ENCODE data around the gene PCDHGA11.
"Not testable (repeated sequence)": the region's sequence is repeated elsewhere in the genome, so short reads cannot be mapped to it uniquely, and the experiment has no call there.

PCDHGA11 gene

DNA sequence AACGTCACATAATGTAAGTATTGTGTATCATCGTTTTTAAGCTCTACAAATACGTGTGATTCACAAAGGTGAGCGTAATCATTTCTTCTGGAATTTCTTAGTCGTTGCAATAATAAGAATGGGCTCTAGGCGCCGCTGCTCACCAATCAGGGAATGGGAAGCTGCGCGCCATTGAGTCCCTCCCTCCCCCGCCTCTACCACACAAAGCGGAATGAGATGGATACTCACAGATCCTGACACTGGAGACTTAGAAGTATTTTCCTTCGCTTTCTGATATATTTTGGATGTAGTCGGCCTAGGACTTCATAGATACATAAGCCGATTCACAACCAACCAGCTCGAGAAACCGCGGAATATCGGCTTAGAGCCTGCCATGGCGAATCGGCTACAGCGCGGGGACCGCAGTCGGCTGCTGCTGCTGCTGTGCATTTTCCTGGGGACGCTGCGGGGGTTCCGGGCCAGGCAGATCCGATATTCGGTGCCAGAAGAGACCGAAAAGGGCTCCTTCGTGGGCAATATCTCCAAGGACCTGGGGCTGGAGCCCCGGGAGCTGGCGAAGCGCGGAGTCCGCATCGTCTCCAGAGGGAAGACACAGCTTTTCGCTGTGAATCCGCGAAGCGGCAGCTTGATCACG is at the start of gene PCDHGA11:
Gene PCDHGA11, plus strand, starts transcription at position 197 of the 634 bp plus-strand sequence. Its CDS starts 177 bp downstream, at position 374.
- no peak for DNase-seq

DNA sequence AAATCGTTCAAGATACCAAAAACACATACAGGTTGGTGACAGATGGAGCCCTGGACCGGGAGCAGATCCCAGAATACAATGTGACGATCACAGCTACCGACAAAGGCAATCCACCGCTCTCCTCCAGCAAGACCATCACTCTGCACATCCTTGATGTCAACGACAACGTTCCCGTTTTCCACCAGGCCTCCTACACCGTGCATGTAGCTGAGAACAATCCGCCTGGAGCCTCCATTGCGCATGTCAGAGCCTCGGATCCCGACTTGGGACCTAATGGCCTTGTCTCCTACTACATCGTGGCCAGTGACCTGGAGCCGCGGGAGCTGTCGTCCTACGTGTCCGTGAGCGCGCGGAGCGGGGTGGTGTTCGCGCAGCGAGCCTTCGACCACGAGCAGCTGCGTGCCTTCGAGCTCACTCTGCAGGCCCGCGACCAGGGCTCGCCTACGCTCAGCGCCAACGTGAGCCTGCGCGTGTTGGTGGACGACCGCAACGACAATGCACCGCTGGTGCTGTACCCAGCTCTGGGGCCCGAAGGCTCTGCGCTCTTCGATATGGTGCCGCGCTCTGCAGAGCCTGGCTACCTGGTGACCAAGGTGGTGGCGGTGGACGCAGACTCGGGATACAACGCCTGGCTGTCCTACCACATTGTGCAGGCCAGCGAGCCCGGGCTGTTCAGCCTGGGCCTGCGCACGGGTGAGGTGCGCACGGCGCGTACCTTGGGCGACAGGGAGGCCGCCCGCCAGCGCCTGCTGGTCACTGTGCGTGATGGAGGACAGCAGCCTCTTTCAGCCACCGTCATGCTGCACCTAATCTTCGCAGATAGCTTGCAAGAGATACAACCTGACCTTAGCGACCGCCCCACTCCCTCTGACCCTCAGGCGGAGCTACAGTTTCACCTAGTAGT is 49.0 kb upstream of the PCDHGA11 start:
- no peak for DNase-seq

DNA sequence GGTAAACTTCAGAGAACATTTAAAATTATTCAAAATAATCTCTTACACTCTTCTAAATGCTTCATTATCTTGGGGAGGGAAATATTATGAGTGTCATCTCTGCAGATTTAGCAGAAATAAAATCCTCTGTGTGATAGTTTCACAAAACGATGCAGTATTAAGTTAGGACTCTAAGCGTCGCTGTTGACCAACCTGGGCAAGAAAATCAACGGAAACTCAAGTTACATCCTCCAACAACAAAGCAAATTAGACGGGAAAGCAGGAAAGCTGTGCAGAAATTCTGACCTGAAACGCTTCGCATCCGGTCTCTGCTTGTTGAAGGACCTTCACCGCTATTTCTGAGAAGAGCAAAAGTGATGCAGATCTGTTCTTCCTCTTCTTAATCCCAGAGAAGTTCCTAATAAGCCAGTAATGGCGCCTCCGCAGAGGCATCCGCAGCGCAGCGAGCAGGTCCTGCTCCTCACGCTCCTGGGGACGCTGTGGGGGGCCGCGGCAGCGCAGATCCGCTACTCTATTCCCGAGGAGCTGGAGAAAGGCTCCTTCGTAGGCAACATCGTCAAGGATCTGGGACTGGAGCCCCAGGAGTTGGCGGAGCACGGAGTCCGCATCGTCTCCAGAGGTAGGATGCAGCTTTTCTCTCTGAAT is 47.1 kb upstream of the PCDHGA11 start, which contains the start of gene PCDHGA6:
Gene PCDHGA6, plus strand, starts transcription at position 219 of the 645 bp plus-strand sequence. Its CDS starts 193 bp downstream, at position 412.
- no peak for DNase-seq

DNA sequence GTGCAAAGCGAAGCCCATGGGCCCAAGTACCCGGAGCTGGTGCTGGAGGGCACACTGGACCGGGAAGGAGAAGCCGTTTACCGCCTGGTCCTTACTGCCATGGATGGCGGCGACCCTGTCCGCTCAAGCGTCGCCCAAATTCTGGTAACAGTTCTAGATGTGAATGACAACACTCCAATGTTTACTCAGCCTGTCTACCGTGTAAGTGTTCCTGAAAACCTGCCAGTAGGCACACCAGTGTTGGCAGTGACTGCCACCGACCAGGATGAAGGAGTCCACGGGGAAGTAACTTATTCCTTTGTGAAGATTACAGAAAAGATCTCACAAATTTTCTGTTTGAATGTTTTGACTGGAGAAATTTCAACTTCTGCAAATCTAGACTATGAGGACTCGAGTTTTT is 46.2 kb upstream of the PCDHGA11 start:
- no peak for DNase-seq

GRCh38 chr5:141375444-141376155 is 45.3 kb upstream of the PCDHGA11 start:
- DNase-seq = not testable (repeated sequence)

- no peak for DNase-seq
Observed at GRCh38 chr5:141382469-141383294, 38.2 kb upstream of the PCDHGA11 start, which contains the start of gene PCDHGA7. Gene PCDHGA7 (plus strand): TSS chr5:141382742. CDS start chr5:141382900, 158 bp downstream.

GRCh38 chr5:141383345-141383744 is 37.5 kb upstream of the PCDHGA11 start:
- no peak for DNase-seq

- DNase-seq = no peak
Observed at GRCh38 chr5:141384471-141385267, 36.2 kb upstream of the PCDHGA11 start.

DNA sequence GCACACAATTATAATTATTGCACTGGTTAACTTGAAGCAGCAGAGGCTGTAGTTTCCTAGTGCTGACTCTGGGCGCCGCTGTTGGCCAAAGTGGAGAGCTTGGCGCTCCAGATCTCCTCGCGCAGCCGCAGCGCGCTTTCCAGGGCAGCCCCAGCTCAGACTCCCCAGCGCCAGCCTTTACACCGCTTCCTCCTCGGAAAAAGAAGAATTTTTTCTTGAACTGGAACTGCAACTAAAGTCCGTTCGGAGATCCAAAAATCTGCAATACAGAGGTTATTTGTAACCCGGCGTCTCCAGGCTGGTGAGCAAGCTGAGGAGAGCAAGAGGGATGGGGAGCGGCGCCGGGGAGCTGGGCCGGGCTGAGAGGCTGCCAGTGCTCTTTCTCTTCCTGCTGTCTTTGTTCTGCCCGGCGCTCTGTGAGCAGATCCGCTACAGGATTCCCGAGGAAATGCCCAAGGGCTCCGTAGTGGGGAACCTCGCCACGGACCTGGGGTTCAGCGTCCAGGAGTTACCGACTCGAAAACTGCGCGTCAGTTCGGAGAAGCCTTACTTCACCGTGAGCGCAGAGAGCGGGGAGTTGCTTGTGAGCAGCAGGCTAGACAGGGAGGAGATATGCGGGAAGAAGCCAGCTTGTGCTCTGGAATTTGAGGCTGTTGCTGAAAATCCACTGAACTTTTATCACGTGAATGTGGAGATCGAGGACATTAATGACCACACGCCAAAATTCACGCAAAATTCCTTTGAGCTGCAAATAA is 33.1 kb upstream of the PCDHGA11 start, which contains the start of gene PCDHGB4:
Gene PCDHGB4, plus strand, starts transcription at position 142 of the 755 bp plus-strand sequence. Its CDS starts 187 bp downstream, at position 329.
- DNase-seq = not testable (repeated sequence)

DNA sequence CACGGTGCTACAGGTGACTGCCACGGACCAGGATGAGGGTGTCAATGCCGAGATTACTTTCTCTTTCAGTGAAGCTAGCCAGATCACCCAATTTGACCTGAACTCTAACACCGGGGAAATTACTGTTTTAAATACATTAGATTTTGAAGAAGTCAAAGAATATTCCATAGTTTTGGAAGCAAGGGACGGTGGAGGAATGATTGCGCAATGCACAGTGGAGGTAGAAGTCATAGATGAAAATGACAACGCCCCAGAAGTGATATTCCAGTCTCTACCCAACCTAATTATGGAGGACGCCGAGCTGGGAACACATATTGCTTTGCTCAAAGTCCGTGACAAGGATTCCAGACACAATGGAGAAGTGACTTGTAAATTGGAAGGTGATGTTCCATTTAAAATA is 32.2 kb upstream of the PCDHGA11 start:
- DNase-seq = no peak

DNA sequence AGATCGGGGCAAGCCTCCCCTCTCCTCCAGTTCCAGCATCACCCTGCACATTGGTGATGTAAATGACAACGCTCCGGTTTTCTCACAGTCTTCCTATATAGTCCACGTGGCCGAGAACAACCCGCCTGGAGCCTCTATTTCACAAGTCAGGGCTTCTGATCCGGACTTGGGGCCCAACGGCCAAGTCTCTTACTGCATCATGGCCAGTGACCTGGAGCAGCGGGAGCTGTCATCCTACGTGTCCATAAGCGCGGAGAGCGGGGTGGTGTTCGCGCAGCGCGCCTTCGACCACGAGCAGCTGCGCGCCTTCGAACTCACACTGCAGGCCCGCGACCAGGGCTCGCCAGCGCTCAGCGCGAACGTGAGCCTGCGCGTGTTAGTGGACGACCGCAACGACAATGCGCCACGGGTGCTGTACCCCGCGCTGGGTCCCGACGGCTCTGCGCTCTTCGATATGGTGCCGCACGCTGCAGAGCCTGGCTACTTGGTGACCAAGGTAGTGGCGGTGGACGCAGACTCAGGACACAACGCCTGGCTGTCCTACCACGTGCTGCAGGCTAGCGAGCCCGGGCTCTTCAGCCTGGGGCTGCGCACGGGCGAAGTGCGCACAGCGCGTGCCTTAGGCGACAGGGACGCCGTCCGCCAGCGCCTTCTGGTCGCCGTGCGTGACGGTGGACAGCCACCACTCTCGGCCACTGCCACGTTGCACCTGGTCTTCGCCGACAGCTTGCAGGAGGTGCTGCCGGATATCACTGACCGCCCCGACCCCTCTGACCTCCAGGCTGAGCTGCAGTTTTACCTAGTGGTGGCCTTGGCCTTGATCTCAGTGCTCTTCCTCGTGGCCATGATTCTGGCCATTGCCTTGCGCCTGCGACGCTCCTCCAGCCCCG is 31.5 kb upstream of the PCDHGA11 start:
- DNase-seq = no peak

DNA sequence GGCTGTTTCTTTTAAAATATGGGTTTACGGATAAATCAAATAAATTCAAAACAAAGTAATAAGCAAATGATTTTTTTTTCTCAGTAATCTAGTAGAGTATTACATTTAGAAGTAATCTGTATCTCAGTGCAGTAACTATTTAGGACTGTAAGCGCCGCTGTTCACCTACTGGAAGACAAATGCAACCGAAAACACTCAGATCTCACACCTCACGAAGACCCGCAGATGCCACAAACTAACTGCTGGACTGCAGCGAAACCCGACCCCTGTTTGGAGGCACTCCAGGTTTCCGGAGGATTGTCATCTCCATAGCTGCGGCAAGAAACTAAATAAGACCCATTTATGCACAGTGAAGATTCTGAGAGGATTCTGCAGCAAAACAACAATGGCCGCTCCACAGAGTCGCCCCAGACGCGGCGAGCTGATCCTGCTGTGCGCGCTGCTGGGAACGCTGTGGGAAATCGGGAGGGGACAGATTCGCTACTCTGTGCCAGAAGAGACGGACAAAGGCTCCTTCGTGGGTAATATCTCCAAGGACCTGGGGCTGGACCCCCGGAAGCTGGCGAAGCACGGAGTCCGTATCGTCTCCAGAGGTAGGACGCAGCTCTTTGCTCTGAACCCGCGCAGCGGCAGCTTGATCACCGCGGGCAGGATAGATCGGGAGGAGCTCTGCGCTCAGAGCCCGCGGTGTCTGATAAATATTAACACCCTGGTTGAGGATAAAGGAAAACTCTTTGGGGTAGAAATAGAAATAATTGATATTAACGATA is 28.2 kb upstream of the PCDHGA11 start, which contains the start of gene PCDHGA8:
Gene PCDHGA8, plus strand, starts transcription at position 205 of the 770 bp plus-strand sequence. Its CDS starts 181 bp downstream, at position 386.
- no peak for DNase-seq

- DNase-seq = no peak
Observed at GRCh38 chr5:141393267-141393666, 27.6 kb upstream of the PCDHGA11 start.

- DNase-seq = not testable (repeated sequence)
Observed at GRCh38 chr5:141394401-141395187, 26.3 kb upstream of the PCDHGA11 start.

DNA sequence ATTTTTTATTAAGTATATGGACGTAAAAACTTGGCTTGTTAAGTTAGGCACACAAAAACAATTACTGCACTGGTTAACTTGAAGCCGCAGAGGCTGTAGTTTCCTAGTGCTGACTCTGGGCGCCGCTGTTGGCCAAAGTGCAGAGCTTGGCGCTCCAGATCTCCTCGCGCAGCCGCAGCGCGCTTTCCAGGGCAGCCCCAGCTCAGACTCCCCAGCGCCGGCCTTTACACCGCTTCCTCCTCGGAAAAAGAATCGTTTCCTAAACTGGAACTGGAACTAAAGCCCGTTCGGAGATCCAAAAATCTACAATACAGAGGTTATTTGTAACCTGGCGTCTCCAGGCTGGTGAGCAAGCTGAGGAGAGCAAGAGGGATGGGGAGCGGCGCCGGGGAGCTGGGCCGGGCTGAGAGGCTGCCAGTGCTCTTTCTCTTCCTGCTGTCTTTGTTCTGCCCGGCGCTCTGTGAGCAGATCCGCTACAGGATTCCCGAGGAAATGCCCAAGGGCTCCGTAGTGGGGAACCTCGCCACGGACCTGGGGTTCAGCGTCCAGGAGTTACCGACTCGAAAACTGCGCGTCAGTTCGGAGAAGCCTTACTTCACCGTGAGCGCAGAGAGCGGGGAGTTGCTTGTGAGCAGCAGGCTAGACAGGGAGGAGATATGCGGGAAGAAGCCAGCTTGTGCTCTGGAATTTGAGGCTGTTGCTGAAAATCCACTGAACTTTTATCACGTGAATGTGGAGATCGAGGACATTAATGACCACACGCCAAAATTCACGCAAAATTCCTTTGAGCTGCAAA is 22.9 kb upstream of the PCDHGA11 start, which contains the start of gene PCDHGB5:
Gene PCDHGB5, plus strand, starts transcription at position 192 of the 796 bp plus-strand sequence. Its CDS starts 181 bp downstream, at position 373.
- DNase-seq = not testable (repeated sequence)

- DNase-seq = no peak
Observed at GRCh38 chr5:141398608-141399007, 22.2 kb upstream of the PCDHGA11 start.
